ENCODE measurements around the gene DYDC1.
"Not testable (repeated sequence)": the region's sequence is repeated elsewhere in the genome, so short reads cannot be mapped to it uniquely, and the experiment has no call there.

The DYDC1 gene

GRCh38 chr10:80333983-80334382 is 22.6 kb downstream of the DYDC1 start:
- DNase-seq, result no peak

- DNase-seq, result no peak
These were observed 31.6 kb downstream of the DYDC1 start for GRCh38 chr10:80324891-80325364.

GRCh38 chr10:80324086-80324485 is 32.5 kb downstream of the DYDC1 start:
- DNase-seq, result no peak

GRCh38 chr10:80323311-80323710 is 33.2 kb downstream of the DYDC1 start:
- DNase-seq, result no peak

GRCh38 chr10:80322711-80323110 is 33.8 kb downstream of the DYDC1 start:
- no peak for DNase-seq

GRCh38 chr10:80322158-80322557 is 34.4 kb downstream of the DYDC1 start:
- no peak for DNase-seq

- DNase-seq, result no peak
These were observed 35.4 kb downstream of the DYDC1 start for GRCh38 chr10:80321183-80321582.

- DNase-seq, result no peak
These were observed 36.2 kb downstream of the DYDC1 start for GRCh38 chr10:80320377-80320776.

- DNase-seq, result no peak
These were observed 36.7 kb downstream of the DYDC1 start for GRCh38 chr10:80319725-80320290.

- no peak for DNase-seq
These were observed 37.2 kb downstream of the DYDC1 start for GRCh38 chr10:80319318-80319717.

- DNase-seq, result no peak
These were observed 37.8 kb downstream of the DYDC1 start for GRCh38 chr10:80318742-80319141.

- no peak for DNase-seq
These were observed 41.2 kb downstream of the DYDC1 start for GRCh38 chr10:80315391-80315790.

GRCh38 chr10:80313523-80313922 is 43.0 kb downstream of the DYDC1 start:
- DNase-seq, result no peak

- not testable (repeated sequence) for DNase-seq
These were observed 50.6 kb downstream of the DYDC1 start for GRCh38 chr10:80305989-80306388.

GRCh38 chr10:80296942-80297341 is 59.6 kb downstream of the DYDC1 start:
- no peak for DNase-seq

- no peak for DNase-seq
These were observed 63.8 kb downstream of the DYDC1 start for GRCh38 chr10:80292607-80293239.

GRCh38 chr10:80290474-80291220 is 65.9 kb downstream of the DYDC1 start:
- peak in 1 of 3 experiments; percentile 8 for DNase-seq

- peak in 1 of 3 experiments; percentile 49 for DNase-seq
These were observed 66.9 kb downstream of the DYDC1 start, which contains the start of gene MAT1A for GRCh38 chr10:80289451-80290287. Gene MAT1A (minus strand): TSS chr10:80289658. CDS start chr10:80289423, 235 bp downstream.

- no peak for DNase-seq
These were observed 67.7 kb downstream of the DYDC1 start for GRCh38 chr10:80288849-80289248.

All from NCI-H1417 (cell line).